NCI-H2196 (cell line): ENCODE data around the gene USP17L13.
"Not testable (repeated sequence)": the region's sequence is repeated elsewhere in the genome, so short reads cannot be mapped to it uniquely, and the experiment has no call there.

Source experiments
- DNase-seq: peaks from one replicate; lab custom pipeline; 2025; ENCODE audit not compliant: unreplicated experiment; lab: John Stamatoyannopoulos, UW

Gene USP17L13, protein sequence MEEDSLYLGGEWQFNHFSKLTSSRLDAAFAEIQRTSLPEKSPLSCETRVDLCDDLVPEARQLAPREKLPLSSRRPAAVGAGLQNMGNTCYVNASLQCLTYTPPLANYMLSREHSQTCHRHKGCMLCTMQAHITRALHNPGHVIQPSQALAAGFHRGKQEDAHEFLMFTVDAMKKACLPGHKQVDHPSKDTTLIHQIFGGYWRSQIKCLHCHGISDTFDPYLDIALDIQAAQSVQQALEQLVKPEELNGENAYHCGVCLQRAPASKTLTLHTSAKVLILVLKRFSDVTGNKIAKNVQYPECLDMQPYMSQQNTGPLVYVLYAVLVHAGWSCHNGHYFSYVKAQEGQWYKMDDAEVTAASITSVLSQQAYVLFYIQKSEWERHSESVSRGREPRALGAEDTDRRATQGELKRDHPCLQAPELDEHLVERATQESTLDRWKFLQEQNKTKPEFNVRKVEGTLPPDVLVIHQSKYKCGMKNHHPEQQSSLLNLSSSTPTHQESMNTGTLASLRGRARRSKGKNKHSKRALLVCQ

GRCh38 chr4:9224596-9224995, at the start of gene USP17L13:
Gene USP17L13, plus strand, starts transcription at chr4:9224896. Its CDS starts 0 bp downstream, at chr4:9224896.
- DNase-seq = not testable (repeated sequence)

- not testable (repeated sequence) for DNase-seq
Observed at GRCh38 chr4:9210357-9210756, 14.3 kb upstream of the USP17L13 start, which contains the start of gene USP17L10. Gene USP17L10, plus strand, starts transcription at chr4:9210657. Its CDS starts 0 bp downstream, at chr4:9210657.

- not testable (repeated sequence) for DNase-seq
Observed at GRCh38 chr4:9214701-9215100, 10.0 kb upstream of the USP17L13 start.

- DNase-seq = not testable (repeated sequence)
Observed at GRCh38 chr4:9215105-9215504, 9.6 kb upstream of the USP17L13 start, which contains the start of gene USP17L11. Gene USP17L11, plus strand, starts transcription at chr4:9215405. Its CDS starts 0 bp downstream, at chr4:9215405.

DNA sequence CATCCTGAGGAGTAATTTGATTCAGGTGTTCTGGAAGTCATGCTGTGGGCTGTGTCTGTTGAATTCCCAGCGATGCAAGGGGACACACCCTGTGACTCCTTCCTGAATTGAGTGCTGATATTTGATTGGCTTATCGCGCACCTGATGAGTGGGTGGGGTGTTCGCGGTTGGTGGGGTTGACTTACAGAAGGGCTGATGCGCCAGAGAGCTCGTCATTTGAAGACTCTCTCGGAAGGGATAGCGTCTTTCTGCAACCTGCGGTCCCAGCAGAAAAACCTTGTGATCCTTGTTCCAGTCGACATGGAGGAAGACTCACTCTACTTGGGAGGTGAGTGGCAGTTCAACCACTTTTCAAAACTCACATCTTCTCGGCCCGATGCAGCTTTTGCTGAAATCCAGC, 4.8 kb upstream of the USP17L13 start, which contains the start of gene USP17L12:
Gene USP17L12, plus strand, starts transcription at position 301 of the 400 bp plus-strand sequence. Its CDS starts 0 bp downstream, at position 301.
- DNase-seq = not testable (repeated sequence)

- DNase-seq = not testable (repeated sequence)
Observed at GRCh38 chr4:9230249-9230648, 5.6 kb downstream of the USP17L13 start.

- DNase-seq = not testable (repeated sequence)
Observed at GRCh38 chr4:9234085-9234484, 9.4 kb downstream of the USP17L13 start, which contains the start of gene USP17L15. Gene USP17L15, plus strand, starts transcription at chr4:9234385. Its CDS starts 0 bp downstream, at chr4:9234385.

- not testable (repeated sequence) for DNase-seq
Observed at GRCh38 chr4:9238461-9238860, 13.8 kb downstream of the USP17L13 start.

GRCh38 chr4:9243579-9243978, 18.9 kb downstream of the USP17L13 start, which contains the start of gene USP17L17:
Gene USP17L17, plus strand, starts transcription at chr4:9243879. Its CDS starts 0 bp downstream, at chr4:9243879.
- DNase-seq = not testable (repeated sequence)

DNA sequence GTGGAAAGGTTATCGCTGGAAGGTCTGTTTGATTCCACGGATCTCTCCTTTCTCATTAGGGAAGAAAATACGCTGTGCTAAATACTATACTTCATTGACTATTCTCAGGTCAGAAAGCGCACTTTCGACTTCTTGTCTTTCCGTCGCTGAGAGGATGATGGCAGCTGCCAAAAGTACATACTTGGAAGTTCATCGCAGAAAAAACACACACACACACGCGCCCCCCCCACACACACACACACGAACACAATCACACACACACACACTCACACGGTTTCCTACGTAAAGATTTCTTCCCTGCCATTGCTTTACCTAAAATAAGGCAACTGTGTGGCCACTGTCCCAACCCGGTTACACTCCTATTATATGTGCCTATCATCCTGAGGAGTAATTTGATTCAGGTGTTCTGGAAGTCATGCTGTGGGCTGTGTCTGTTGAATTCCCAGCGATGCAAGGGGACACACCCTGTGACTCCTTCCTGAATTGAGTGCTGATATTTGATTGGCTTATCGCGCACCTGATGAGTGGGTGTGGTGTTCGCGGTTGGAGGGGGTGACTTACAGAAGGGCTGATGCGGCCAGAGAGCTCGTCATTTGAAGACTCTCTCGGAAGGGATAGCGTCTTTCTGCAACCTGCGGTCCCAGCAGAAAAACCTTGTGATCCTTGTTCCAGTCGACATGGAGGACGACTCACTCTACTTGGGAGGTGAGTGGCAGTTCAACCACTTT, 23.4 kb downstream of the USP17L13 start, which contains the start of gene USP17L18:
Gene USP17L18, plus strand, starts transcription at position 678 of the 728 bp plus-strand sequence. Its CDS starts 0 bp downstream, at position 678.
- DNase-seq = not testable (repeated sequence)

DNA sequence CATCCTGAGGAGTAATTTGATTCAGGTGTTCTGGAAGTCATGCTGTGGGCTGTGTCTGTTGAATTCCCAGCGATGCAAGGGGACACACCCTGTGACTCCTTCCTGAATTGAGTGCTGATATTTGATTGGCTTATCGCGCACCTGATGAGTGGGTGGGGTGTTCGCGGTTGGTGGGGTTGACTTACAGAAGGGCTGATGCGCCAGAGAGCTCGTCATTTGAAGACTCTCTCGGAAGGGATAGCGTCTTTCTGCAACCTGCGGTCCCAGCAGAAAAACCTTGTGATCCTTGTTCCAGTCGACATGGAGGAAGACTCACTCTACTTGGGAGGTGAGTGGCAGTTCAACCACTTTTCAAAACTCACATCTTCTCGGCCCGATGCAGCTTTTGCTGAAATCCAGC, 28.4 kb downstream of the USP17L13 start, which contains the start of gene USP17L19:
Gene USP17L19, plus strand, starts transcription at position 301 of the 400 bp plus-strand sequence. Its CDS starts 0 bp downstream, at position 301.
- DNase-seq = not testable (repeated sequence)

DNA sequence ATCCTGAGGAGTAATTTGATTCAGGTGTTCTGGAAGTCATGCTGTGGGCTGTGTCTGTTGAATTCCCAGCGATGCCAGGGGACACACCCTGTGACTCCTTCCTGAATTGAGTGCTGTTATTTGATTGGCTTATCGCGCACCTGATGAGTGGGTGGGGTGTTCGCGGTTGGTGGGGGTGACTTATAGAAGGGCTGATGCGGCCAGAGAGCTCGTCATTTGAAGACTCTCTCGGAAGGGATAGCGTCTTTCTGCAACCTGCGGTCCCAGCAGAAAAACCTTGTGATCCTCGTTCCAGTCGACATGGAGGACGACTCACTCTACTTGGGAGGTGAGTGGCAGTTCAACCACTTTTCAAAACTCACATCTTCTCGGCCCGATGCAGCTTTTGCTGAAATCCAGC, 33.1 kb downstream of the USP17L13 start, which contains the start of gene USP17L20:
Gene USP17L20, plus strand, starts transcription at position 301 of the 400 bp plus-strand sequence. Its CDS starts 0 bp downstream, at position 301.
- not testable (repeated sequence) for DNase-seq

GRCh38 chr4:9262572-9262971, 37.9 kb downstream of the USP17L13 start, which contains the start of gene USP17L21:
Gene USP17L21, plus strand, starts transcription at chr4:9262872. Its CDS starts 0 bp downstream, at chr4:9262872.
- DNase-seq = not testable (repeated sequence)

DNA sequence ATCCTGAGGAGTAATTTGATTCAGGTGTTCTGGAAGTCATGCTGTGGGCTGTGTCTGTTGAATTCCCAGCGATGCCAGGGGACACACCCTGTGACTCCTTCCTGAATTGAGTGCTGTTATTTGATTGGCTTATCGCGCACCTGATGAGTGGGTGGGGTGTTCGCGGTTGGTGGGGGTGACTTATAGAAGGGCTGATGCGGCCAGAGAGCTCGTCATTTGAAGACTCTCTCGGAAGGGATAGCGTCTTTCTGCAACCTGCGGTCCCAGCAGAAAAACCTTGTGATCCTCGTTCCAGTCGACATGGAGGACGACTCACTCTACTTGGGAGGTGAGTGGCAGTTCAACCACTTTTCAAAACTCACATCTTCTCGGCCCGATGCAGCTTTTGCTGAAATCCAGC, 42.6 kb downstream of the USP17L13 start, which contains the start of gene USP17L22:
Gene USP17L22, plus strand, starts transcription at position 301 of the 400 bp plus-strand sequence. Its CDS starts 0 bp downstream, at position 301.
- not testable (repeated sequence) for DNase-seq

DNA sequence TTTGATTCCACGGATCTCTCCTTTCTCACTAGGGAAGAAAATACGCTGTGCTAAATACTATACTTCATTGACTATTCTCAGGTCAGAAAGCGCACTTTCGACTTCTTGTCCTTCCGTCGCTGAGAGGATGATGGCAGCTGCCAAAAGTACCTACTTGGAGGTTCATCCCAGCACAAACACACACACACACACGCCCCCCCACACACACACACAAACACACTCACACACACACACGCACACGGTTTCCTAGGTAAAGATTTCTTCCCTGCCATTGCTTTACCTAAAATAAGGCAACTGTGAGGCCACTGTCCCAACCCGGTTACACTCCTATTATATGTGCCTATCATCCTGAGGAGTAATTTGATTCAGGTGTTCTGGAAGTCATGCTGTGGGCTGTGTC, 47.0 kb downstream of the USP17L13 start:
- DNase-seq = not testable (repeated sequence)
